Heart right ventricle (tissue), 16 donors: ENCODE measurements around the gene TARM1. TPM values are rescaled to one million over a fixed set of nuclear protein-coding genes. Genes with fewer than 3 reads are reported as not detected.
A peak's percentile ranks its signal among the peaks of the same experiment; 100 is the strongest.

Experiments used
- ATAC-seq, 8 donors: fragments of 200-7000 bp; cut with Tn5 transposase; one replicate each; pipeline ENCODE4 v1.9.1; 2020; ENCODE audit warnings: mild to moderate bottlenecking in 8 of 8, moderate library complexity in 8 of 8, moderate number of reproducible peaks in 1 of 8
- DNase-seq, 2 donors: peaks; one replicate each; pipeline ENCODE4 v3.0.0-alpha.2; 2020
- H3K27ac ChIP-seq, 10 donors: fragments of 200-600 bp; sonication (generic) in 2 of 10; one replicate each; pipeline versions ENCODE4 v1.5.0 to v1.8.0; 2020 to 2022; ENCODE audit warnings: mild to moderate bottlenecking in 3 of 10
- H3K27me3 ChIP-seq, 7 donors: fragments of 200-600 bp; one replicate each; pipeline ENCODE4 v1.8.0; 2021 to 2022; ENCODE audit warnings: mild to moderate bottlenecking in 2 of 7
- H3K36me3 ChIP-seq, 9 donors: fragments of 200-600 bp; sonication (generic) in 1 of 9; one replicate each; pipeline versions ENCODE4 v1.5.0 to v1.8.0; 2020 to 2022; ENCODE audit warnings: mild to moderate bottlenecking in 2 of 9
- H3K4me1 ChIP-seq, 9 donors: fragments of 200-600 bp; sonication (generic) in 1 of 9; one replicate each; pipeline versions ENCODE4 v1.5.0 to v1.8.0; 2020 to 2022; ENCODE audit warnings: mild to moderate bottlenecking in 4 of 9
- H3K4me3 ChIP-seq, 10 donors: fragments of 200-600 bp; sonication (generic) in 2 of 10; one replicate each; pipeline versions ENCODE4 v1.5.0 to v1.8.0; 2020 to 2022; ENCODE audit warnings: mild to moderate bottlenecking in 7 of 10, moderate library complexity in 2 of 10
- H3K9me3 ChIP-seq, 11 donors: fragments of 200-600 bp in 10 of 11; sonication (generic) in 2 of 11; one replicate each; pipeline versions ENCODE4 v1.5.0 to v1.8.0; 2013 to 2022; ENCODE audit warnings: mild to moderate bottlenecking in 2 of 11, control low read depth in 1 of 11, moderate library complexity in 1 of 11
- WGBS, 2 donors: extraction: QIAGEN DNeasy Blood & Tissue Kit; methylation state at CpG; one replicate each; pipeline ENCODE4 v1.1.7; 2013; ENCODE audit warnings: inconsistent platforms in 1 of 2; 5-methylcytosine and 5-hydroxymethylcytosine counted together
- intact Hi-C, 10 donors: fragments of 100-400 bp; cut with DNase I; formaldehyde crosslinking; loops; one replicate each; pipeline versions ENCODE4 v1.11.1 to v1.14.2; 2022
- polyA plus RNA-seq, 2 donors: library from polyadenylated mRNA; stranded (reverse); fragments of 200-250 nt; gene quantifications; one replicate each; pipeline ENCODE4 v1.2.3, GENCODE V29; 2013
- total RNA-seq, 10 donors: library from RNA; stranded (reverse); fragmentation: NEBNext Ultra II Directional in 3 of 10; extraction: Animal tissue kit (Norgen Biotek cat#: 25700) in 3 of 10; gene quantifications; one replicate each; pipeline versions ENCODE4 v1.2.1 to v1.2.4, GENCODE V29; 2021 to 2023
- TF ChIP-seq, protein P1 (sequence below), 9 donors: fragments of 200-600 bp; sonication (generic) in 2 of 9; IDR thresholded peaks; one replicate each; pipeline versions ENCODE4 v1.5.0 to v1.8.0; 2021 to 2022; ENCODE audit warnings: antibody characterized with exemption in 9 of 9, mild to moderate bottlenecking in 5 of 9, moderate library complexity in 1 of 9
- donor health status: Arrhythmogenic right ventricular cardiomyopathy.
- donor health status: ischemic (EF 13 %, LVEDD 7.1; RV severe dilation, severe dysfunction).
- donor health status: healthy with polysubstance abuse.
- donor health status: DM: no; HTN: yes; CAD: no.
- donor health status: DM: no; HTN: no; CAD: no.
- donor health status: ischemic (EF 25% LVEDD 6.9; RV normal size, moderate dysfunction).
- donor health status: ischemic (EF 25% LVEDD 5.7; RV mildly dilated, moderate dysfunction).
- donor health status: healthy.
- donor health status: DM: yes; HTN: yes; CAD: no.
- donor health status: Ischemic cardiomyopathy.
- donor health status: ischemic (EF 35%, LVEDD 5.7; RV mildly dilated, moderate dysfunction).
- donor health status: nonischemic (EF 11% LVEDD 7.7; RV severe dilation, severe dysfunction).
- donor health status: DM: yes; HTN: yes; CAD: no.
- donor health status: PGD.
- donor health status: ischemic (EF 29% LVEDD 5.4; RV normal size, mild dysfunction).
- donor health status: nonischemic (EF 23%, LVEDD 6.1; RV moderate dilation, normal function).

The TARM1 gene
- total and polyA plus RNA-seq, 12 donors: not detected

DNA sequence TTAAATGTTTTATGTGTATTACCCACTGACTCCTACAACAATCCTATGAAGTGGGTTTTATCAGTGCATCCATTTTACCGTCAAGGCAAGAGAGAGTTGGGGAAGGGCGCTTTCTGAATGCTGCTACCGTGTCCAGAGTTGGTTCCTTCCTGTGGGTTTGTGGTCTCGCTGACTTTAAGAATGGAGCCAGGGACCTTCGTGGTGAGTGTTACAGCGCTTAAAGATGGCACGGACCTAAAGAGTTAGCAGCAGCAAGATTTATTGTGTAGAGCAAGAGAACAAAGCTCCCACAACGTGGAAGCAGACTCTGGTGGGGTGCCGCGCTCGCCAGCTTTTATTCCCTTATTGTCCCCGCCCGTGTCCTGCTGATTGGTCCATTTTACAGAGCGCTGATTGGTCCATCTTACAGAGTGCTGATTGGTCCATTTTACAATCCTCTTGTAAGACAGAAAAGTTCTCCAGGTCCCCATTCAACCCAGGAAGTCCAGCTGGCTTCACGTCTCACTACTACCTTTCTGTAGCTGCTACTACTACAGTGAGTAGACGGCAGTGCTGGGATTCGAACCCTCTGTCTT lies 13.3 kb upstream of the TARM1 start:
- TF ChIP-seq, protein P1, sequence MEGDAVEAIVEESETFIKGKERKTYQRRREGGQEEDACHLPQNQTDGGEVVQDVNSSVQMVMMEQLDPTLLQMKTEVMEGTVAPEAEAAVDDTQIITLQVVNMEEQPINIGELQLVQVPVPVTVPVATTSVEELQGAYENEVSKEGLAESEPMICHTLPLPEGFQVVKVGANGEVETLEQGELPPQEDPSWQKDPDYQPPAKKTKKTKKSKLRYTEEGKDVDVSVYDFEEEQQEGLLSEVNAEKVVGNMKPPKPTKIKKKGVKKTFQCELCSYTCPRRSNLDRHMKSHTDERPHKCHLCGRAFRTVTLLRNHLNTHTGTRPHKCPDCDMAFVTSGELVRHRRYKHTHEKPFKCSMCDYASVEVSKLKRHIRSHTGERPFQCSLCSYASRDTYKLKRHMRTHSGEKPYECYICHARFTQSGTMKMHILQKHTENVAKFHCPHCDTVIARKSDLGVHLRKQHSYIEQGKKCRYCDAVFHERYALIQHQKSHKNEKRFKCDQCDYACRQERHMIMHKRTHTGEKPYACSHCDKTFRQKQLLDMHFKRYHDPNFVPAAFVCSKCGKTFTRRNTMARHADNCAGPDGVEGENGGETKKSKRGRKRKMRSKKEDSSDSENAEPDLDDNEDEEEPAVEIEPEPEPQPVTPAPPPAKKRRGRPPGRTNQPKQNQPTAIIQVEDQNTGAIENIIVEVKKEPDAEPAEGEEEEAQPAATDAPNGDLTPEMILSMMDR (IDR thresholded peaks at IDR 0.05): no peak
- intact Hi-C loops: no loop called here
- ATAC-seq: no peak
- H3K27me3 ChIP-seq: peaks cover 0 to 67% (median 28%) of the 10 kb centered on the region in 7 donors
- H3K4me3 ChIP-seq: no peak overlapping the region
- H3K36me3 ChIP-seq: no peaks in the 10 kb centered on the region
- peaks cover 0 to 21% (median 6%) of the 10 kb centered on the region in 9 donors for H3K4me1 ChIP-seq
- no peaks in the 10 kb centered on the region for H3K9me3 ChIP-seq
- DNase-seq: no peak
- 83 to 87% methylated on average over 17 of the region's 17 CpGs for WGBS, 2 donors
- no peak overlapping the region for H3K27ac ChIP-seq

DNA sequence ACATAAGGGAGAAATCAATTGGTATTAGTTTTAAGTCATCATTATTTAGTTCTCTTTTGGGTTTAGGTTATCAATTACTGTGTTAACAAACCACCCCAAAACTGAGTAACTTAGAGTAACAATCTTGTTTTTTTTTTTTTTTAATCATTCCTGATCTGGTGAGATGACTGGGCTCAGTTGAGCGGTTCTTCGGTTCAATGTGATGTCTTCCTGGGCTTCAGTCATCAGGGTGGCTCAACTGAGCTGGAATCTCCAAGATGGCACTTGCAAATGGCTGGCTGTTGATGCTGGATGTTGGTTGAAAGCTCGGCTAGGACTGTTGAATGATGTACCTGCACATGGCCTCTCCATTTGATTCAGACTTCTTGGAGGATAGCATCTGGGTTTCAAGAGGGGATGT lies 3.2 kb upstream of the TARM1 start:
- no peak for ATAC-seq
- DNase-seq: no peak

DNA sequence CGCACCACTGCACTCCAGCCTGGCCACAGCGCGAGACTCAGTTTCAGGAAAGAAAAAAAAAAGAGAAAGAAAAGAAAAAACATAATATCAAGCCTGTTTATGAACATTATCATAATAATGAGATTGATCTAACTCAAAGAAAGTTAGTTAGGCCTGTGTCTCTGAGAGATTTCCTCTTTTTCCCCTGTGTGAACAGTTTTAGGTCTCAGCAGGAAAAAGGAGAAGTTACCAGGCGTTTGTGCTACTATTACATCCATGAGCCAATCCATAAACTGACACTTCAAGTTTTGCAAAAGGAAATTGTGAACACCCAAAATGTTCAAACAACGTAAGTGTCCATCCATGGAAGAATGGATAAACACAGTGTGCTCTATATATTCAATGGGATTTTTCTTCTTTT lies 3.8 kb downstream of the TARM1 start:
- Histone ChIP-seq H3K36me3 (no peaks in the 10 kb centered on the region), H3K27ac (peak overlapping the region in 1 of 10 donors; percentile 6), H3K4me3 (no peak overlapping the region), H3K4me1 (peaks cover 0 to 13% (median 0%) of the 10 kb centered on the region in 9 donors), H3K9me3 (peaks cover 0 to 27% (median 0%) of the 10 kb centered on the region in 11 donors), H3K27me3 (peaks cover 0 to 5% (median 0%) of the 10 kb centered on the region in 7 donors)
- no peak for ATAC-seq
- intact Hi-C loops: no loop called here
- 72 to 83% methylated on average over 5 of the region's 5 CpGs for WGBS, 2 donors
- TF ChIP-seq, protein P1 (IDR thresholded peaks at IDR 0.05): no peak
- DNase-seq: no peak

More for the DNA sequence above, 3.2 kb upstream of the TARM1 start:
- no peaks in the 10 kb centered on the region for H3K36me3 ChIP-seq
- no peaks in the 10 kb centered on the region for H3K4me1 ChIP-seq
- H3K9me3 ChIP-seq: peaks cover 0 to 28% (median 3%) of the 10 kb centered on the region in 11 donors
- H3K4me3 ChIP-seq: no peak overlapping the region
- 70 to 84% methylated on average over 3 of the region's 3 CpGs for WGBS, 2 donors
- intact Hi-C loops: no loop called here
- TF ChIP-seq, protein P1 (IDR thresholded peaks at IDR 0.05): no peak
- H3K27ac ChIP-seq: no peak overlapping the region
- peaks cover 0 to 7% (median under 1%) of the 10 kb centered on the region in 7 donors for H3K27me3 ChIP-seq

DNA sequence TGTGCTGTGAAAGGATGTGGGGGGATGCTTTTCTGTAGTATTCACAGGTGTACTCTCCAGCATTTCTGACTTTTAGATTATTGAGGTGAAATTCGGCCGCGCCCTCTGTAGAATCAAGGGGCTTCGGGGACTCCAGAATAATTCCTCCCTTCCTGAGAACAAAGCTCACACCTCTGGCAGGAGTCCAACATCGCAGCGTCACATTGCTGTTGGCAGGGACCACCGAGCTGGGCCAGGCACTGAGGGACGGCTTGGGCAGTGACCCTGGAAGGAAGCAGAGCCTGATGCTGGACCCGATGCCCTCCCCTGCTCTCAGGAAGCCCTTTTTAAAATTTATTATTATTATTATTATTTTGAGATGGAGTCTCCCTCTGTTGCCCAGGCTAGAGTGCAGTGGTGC lies 6.3 kb downstream of the TARM1 start:
- Histone ChIP-seq H3K4me3 (no peak overlapping the region), H3K9me3 (peaks cover 0 to 17% (median 0%) of the 10 kb centered on the region in 11 donors), H3K27ac (no peak overlapping the region), H3K36me3 (no peaks in the 10 kb centered on the region), H3K4me1 (peaks cover 0 to 13% (median 0%) of the 10 kb centered on the region in 9 donors), H3K27me3 (peaks cover 0 to 5% (median 0%) of the 10 kb centered on the region in 7 donors)
- DNase-seq (no peak), ATAC-seq (no peak)
- TF ChIP-seq, protein P1 (IDR thresholded peaks at IDR 0.05): no peak
- intact Hi-C loops: no loop called here
- 63 to 64% methylated on average over 9 of the region's 9 CpGs for WGBS, 2 donors
